Fibroblast of the aortic adventitia (primary cell): ENCODE results near the gene ZBTB7B. TPM values are rescaled to one million over a fixed set of nuclear protein-coding genes. Genes with fewer than 3 reads are reported as not detected.

Experiments
- DNase-seq: peaks from one replicate; pipeline ENCODE4 v3.0.0-alpha.2; 2010; ENCODE audit warnings: low read depth
- H3K4me3 ChIP-seq: 2 replicates; pipeline ENCODE4 v1.5.1; 2011; ENCODE audit warnings: low read depth, mild to moderate bottlenecking, control low read depth, low read length, moderate library complexity
- CTCF ChIP-seq: IDR thresholded peaks from 2 replicates; pipeline ENCODE4 v1.5.1; 2011; ENCODE audit warnings: mild to moderate bottlenecking, low read length, control low read depth, inconsistent platforms; ENCODE audit not compliant: insufficient read depth
- total RNA-seq: library from RNA; depleted of rRNA; stranded (reverse); fragments of >200 nt; gene quantifications from 2 replicates; pipeline ENCODE4 v1.2.3, GENCODE V29; 2012; ENCODE audit warnings: low replicate concordance

The ZBTB7B gene
- total RNA-seq, 1 donor: 15.4 TPM

DNA sequence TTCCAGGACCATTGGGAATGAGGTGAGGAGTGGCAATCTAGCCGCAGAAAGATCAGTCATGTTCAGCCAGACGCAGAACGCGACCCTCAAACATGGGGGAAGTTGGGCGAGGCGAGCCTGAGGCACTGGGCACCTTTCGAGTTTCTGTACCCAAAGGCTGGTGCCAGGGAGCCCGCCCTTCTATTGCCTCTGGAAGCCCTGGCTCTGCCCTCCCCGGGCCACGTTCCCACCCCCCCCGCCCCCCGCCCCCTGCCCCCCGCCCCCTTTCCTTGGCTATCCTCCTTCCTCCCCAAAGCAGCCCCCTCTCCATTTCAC is 2.2 kb upstream of the ZBTB7B start:
- peak overlapping the region; percentile 79 for H3K4me3 ChIP-seq
- TF ChIP-seq CTCF: no peak
- DNase-seq: no peak

GRCh38 chr1:155000726-155001424 is 1.7 kb upstream of the ZBTB7B start:
- DNase-seq: peak; percentile 86
- H3K4me3 ChIP-seq: peak overlapping the region; percentile 79
- no peak for TF ChIP-seq CTCF

- no peak for TF ChIP-seq CTCF
Measured at GRCh38 chr1:155001425-155001674, 1.3 kb upstream of the ZBTB7B start.

GRCh38 chr1:155001675-155002463 is 733 bp upstream of the ZBTB7B start:
- peak overlapping the region; percentile 91 for H3K4me3 ChIP-seq
- peak; percentile 98 for DNase-seq
- peak; percentile 61 for TF ChIP-seq CTCF

More at GRCh38 chr1:155001425-155001674, 1.3 kb upstream of the ZBTB7B start:
- peak overlapping the region; percentile 79 for H3K4me3 ChIP-seq
- no peak for DNase-seq

DNA sequence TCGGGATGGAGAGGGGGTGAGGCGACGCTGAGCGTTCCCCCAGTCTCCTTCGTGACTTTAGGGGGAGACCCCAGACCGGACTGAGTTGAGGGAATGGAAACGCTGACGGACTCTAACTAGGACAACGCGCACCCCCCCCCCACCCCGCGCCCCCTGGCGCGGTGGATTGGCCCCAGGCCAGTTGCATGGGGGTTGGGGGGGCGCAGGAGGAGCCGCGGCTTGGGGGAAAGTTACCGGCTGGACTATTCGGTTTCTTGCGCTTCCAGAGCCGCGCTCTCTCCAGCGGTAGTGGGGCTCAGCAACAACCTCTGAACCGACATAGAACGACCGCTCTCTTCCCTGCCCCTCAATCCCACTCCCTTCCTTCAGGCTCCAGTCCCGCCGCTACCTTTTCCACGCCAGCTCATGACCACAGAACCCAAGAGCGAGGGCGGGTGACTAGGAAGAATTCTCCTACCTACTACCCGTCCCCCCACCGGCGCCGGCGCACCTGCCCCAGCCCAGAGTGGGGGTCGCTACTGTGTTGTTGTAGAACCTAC is 694 bp downstream of the ZBTB7B start:
- TF ChIP-seq CTCF: no peak
- DNase-seq: no peak
- peak overlapping the region; percentile 91 for H3K4me3 ChIP-seq

GRCh38 chr1:155003766-155004351 is 1.3 kb downstream of the ZBTB7B start:
- TF ChIP-seq CTCF: no peak
- peak overlapping the region; percentile 91 for H3K4me3 ChIP-seq
- no peak for DNase-seq
